Stimulated activated CD8-positive, alpha-beta memory T cell treated with anti-CD3 and anti-CD28 coated beads, Interleukin-4, amount 100 ng/mL, for 24 hours (primary cell): ENCODE measurements around the gene MYO7B.

Experiments
- DNase-seq: peaks from one replicate; pipeline ENCODE4 v3.0.0-alpha.2; 2020; ENCODE audit warnings: low read depth

The MYO7B gene

DNA sequence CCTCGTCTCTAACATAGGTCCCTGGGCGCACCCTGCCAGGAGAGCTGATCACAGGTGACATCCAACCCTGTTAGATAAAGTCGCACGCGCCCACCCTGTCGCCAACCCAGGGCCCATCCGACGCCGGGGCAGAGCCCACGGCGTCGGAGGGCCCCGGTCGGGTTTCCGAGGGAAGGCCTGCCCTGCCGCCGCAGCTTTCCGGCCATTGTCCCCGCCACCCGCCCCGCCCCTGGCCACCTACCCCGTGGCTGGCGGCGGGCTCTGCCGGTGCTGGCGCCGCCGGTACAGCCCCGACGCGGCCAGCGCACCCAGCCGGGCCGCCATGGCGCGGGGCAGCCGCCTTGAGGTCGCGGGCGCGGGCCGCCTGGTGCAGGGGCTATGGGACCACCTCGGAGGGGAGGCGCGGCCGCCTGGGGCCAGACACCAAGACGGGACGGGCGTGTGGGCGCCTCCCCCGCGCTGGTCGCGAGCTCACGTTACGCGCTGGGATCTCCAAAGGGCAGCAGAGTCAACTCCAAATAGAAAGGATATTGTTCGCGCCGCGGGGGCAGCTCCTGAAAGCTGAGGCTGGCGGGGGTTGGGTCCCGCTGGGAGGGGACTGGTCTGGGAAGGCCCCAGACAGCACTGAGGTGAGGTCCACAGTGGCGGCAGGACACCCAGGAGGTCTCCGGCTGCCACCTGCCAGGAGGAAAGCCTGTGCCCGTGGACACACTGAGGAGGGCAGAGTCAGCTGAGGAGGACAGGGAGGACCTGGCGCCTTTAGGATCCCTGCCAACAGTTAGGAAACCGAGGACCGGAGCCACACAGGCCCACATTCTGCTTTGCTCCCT, 128.8 kb downstream of the MYO7B start:
- DNase-seq: no peak

- no peak for DNase-seq
Observed at GRCh38 chr2:127664895-127665225, 129.4 kb downstream of the MYO7B start.

DNA sequence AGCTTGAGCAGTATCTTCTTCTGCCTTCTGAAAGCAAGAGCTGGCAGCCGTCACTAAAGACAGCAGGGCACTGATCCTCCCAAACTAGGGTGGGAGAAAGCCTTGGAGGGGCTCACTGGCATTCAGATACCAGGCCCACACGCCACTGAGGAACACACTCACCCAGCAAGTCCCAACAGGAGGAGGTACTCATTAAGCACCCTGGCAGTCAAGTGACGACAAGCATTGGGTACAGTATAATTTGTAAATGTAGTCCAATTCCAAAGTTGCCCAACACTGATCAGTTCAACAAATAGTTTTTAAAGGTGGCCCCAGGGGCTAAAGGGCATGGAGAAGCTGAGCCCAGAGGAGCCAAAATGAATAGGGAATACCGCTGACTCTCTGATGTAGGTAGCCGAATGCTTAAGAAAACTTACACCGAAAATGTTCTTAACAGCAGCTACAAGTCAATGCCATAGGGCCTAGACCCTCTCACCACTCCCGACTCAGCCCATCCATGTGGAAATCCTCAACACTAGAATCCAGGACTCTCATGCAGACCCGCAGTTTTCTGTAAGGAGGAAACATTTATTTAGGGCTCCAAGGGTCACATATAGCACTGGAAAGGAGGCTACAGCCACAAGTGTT, 129.9 kb downstream of the MYO7B start:
- no peak for DNase-seq

GRCh38 chr2:127669056-127669455, 133.6 kb downstream of the MYO7B start:
- no peak for DNase-seq

- no peak for DNase-seq
Observed at GRCh38 chr2:127670055-127670956, 134.8 kb downstream of the MYO7B start.

DNA sequence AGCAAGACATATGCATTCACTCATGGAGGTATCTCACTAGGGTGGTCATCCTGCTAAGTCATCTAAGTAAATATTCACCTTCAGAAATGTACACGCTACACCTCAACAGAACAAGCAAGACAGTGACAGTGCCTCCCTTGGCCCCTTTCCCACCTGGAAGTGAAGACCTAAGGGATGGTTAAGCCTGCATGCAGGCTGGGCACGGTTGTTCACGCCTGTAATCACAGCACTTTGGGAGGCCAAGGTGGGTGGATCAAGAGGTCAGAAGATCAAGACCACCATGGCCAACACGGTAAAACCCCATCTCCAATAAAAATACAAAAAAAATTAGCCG, 135.4 kb downstream of the MYO7B start:
- DNase-seq: no peak

GRCh38 chr2:127671557-127672302, 136.2 kb downstream of the MYO7B start:
- no peak for DNase-seq

- no peak for DNase-seq
Observed at GRCh38 chr2:127672341-127673224, 137.1 kb downstream of the MYO7B start.

DNA sequence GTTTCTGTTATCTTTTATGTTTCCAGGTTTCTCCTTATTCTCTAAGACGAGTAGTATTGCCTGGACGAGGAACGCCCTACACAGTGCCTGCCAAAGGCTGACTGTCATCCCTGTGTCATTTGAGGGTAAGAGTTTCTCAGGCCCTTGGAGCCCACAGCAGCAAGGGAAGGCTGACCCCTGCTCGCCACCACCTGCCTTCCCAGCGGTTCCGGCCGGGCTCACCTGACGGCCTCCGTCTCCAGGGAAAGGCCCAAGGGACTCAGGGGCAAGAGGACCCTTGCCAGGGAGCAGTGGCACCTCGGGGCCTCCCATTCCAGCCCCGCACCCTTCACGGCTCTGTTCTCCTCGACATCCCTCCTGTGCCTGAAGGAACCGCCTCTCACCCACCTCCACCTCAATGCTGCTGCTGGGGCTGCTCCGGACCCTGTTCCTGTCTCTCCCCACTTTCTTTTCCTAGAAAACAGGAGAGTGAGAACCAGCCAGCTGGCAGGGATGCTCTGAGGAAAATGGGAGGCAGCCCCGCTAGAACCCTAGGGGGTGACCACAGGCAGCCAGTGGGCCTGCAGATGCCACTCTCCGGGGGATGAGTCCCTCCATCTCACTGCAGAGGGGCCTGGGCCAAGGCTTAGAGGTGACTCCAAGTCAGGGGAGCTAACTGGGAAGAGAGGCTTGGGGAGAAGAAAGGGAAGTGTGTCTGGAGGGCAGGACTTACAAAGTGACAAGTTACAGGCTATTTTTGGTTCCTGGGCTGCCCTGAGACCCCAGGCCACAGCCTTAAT, 138.0 kb downstream of the MYO7B start:
- DNase-seq: no peak

DNA sequence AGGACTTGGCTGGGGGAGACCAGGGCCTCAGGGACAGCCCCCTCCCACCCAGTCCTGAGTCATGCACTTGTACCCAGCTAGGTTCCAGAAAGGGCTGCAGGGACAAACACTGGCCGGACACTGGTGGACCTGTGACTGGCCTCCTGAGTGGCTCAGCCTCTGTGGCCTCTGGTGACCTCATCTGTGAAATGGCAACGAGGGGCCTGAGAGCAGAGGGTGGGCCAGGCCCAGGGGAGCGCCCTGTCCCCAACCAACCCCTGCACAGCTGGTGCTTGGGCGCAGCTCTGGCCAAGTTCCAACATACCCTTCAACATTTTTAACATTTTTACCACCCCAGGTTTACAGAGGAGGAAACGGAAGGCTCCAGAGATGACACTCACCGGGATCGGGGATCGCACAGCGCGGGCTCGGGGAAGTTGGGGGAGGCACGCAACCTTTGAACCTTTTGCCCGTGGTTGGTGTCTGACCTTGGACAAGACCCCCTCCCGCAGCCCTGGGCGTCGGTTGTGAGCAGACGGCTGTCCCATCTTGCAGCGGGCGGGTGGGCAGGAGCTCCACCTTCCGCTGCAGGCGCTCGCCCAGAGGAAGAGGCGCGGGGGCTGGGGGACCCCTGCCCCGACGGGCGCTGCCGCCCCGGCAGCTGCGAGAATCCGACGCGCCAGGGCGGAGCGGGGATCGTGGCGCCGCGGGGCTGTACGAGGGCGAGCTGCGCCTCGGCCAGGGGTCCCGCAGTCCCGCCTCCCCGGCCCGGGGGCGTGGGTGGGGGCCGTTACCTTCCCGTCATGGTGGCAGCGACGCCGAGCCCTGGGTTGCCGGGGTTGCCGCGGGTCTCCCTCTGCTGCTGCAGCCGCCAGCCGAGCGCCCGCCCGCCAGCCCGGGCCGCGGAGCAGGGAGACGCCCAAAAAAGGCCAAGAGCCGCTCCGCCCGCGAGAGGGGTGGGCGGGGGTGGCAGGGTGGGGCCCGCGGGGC, 139.0 kb downstream of the MYO7B start:
- peak; percentile 7 for DNase-seq

- no peak for DNase-seq
Observed at GRCh38 chr2:127675331-127676261, 140.1 kb downstream of the MYO7B start, which contains the start of gene LIMS2. LIMS2 (minus strand) TSS chr2:127675530; CDS start chr2:127675024, 506 bp downstream.

DNA sequence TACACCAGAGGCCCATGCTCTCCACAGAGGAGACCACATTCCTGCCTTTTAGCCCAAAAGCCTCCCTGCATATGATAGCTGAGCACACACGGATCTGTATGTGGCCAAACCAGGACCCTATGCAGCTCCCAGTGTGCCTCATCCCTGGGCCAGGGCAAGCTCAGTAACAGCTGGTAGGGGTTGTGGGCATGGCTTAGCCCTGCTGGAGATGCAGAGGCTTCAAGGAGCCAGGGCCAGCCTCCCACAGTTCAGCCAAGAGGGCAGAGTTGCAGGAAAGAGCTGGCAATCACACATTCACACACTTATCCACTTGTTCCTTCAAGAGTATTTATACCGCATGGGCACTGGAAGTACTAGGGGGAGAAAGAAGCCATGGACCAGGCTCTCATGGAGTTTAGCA, 141.4 kb downstream of the MYO7B start:
- DNase-seq: no peak

DNA sequence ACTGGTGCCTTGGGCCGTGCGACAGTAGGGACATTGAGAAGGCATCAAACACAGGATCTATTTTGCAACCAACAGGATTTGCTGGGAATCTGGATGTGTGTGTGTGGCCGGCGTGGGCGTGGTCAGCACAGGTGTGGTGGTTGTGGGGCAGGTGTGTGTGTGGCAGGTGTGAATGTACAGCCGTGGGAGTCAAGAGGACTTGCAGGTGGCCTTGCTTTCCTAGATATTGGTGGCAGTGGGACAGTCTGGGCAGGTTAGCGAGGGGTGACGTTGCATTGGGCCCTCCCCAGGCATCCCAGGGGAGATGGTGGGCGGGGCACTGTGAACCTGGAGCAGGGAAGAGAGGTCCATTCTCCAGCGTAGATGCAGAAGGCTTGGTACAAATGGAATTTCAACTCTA, 143.0 kb downstream of the MYO7B start:
- no peak for DNase-seq

DNA sequence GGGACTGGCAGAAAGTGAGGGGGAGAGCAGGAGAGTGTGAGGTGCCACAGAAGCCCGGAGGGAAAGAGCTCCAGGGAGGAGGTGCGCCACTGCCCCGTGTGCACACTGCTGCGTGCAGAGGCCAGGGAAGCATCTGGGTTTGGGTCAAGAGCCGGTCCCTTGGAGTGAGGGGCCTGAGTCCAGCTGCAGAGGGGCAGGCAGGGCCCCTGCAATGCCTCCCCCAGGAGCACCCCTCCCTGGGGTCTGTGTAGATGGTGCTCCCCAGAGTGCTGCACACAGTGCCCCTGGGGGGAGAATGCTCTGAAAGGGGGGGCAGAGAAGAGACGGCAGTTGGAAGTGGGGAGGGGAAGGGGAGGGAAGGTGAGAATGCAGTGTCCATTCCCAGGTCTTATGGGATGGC, 143.5 kb downstream of the MYO7B start:
- DNase-seq: no peak

- DNase-seq: no peak
Observed at GRCh38 chr2:127679680-127680361, 144.3 kb downstream of the MYO7B start.

DNA sequence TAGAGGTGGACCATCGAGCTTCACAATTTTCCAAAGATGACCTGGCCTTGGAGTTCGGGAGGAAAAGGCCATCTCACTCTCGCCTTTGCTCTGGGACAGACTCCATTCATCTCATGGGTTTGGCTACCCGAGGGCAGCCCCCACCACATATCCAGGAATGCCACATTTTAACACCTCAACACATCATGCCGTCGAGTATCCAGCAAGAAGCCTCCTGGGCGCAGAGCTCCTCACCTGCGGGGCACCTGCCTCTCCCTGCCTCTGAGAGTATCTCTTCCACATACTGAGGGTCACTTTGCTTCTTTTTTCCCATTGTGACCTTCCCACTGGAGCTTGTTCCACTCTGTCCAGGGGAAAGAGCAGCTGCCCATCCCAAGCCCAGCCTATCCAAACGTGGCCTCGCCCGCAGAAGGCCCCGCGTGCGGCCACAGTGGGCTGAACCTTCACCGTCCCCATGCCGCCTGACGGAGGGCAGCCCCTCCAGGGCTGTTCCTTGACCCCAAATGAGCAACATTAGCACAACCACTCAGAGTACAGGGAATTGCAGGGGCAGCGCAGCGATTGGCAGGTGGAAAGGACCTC, 145.3 kb downstream of the MYO7B start:
- DNase-seq: no peak

DNA sequence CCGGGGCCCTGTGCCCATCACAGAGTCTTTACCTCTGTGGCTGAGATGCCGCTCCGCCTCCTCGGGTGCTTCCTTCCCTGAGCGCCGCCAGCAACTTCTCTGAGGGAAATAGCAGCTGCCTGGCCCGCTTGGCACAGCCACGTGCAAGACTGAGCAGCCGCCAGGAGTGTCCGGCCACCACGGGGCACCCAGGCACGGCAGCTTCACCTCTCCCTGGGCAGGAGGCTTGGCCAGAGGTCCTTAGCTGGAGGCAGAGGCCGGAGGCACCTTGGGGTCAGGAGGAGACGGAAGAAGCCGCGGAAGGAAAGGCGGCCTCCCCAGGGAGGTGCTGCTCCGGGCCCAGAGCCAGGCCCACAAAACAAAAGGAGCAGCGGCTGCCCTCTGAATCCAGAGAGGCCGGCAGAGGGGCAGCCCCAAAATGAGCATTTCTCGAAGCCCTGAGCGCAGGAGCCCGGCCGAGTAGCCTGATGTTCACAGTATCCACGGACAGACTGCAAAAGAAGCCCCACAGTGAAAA, 145.9 kb downstream of the MYO7B start:
- DNase-seq: no peak
